Left ventricle myocardium inferior (tissue), 1 donor: ENCODE measurements around the gene DOCK3. TPM values are rescaled to one million over a fixed set of nuclear protein-coding genes. Genes with fewer than 3 reads are reported as not detected.

Experiments
- DNase-seq: peaks from one replicate; pipeline ENCODE4 v3.0.0-alpha.2; 2020
- H3K27ac ChIP-seq: fragments of 200-600 bp; replicated peaks from 2 replicates; pipeline ENCODE4 v1.8.0; 2021
- H3K27me3 ChIP-seq: fragments of 200-600 bp; 2 replicates; pipeline ENCODE4 v1.8.0; 2021; ENCODE audit warnings: low read depth
- H3K36me3 ChIP-seq: fragments of 200-600 bp; 2 replicates; pipeline ENCODE4 v1.8.0; 2021
- H3K4me1 ChIP-seq: fragments of 200-600 bp; 2 replicates; pipeline ENCODE4 v1.8.0; 2021
- H3K4me3 ChIP-seq: fragments of 200-600 bp; 2 replicates; pipeline ENCODE4 v1.8.0; 2021; ENCODE audit warnings: mild to moderate bottlenecking, moderate library complexity
- H3K9me3 ChIP-seq: fragments of 200-600 bp; replicated peaks from 2 replicates; pipeline ENCODE4 v1.8.0; 2021
- intact Hi-C: fragments of 100-400 bp; cut with micrococcal nuclease; formaldehyde crosslinking; loops from one replicate; pipeline ENCODE4 v1.11.0; 2022
- total RNA-seq: library from RNA; stranded (reverse); fragmentation: NEBNext Ultra II Directional; extraction: Animal tissue kit (Norgen Biotek cat#: 25700); gene quantifications from one replicate; pipeline ENCODE4 v1.2.1, GENCODE V29; 2021
- TF ChIP-seq, protein P1 (sequence below): fragments of 200-600 bp; IDR thresholded peaks from 2 replicates; pipeline ENCODE4 v1.8.0; 2021; ENCODE audit warnings: antibody characterized with exemption, mild to moderate bottlenecking, borderline replicate concordance
- donor health status: DM: no; HTN: yes; CAD: no; lungs with severe emphysema.

Gene DOCK3
- total RNA-seq, 1 donor from 2014 or later, result 3.9 TPM

DNA sequence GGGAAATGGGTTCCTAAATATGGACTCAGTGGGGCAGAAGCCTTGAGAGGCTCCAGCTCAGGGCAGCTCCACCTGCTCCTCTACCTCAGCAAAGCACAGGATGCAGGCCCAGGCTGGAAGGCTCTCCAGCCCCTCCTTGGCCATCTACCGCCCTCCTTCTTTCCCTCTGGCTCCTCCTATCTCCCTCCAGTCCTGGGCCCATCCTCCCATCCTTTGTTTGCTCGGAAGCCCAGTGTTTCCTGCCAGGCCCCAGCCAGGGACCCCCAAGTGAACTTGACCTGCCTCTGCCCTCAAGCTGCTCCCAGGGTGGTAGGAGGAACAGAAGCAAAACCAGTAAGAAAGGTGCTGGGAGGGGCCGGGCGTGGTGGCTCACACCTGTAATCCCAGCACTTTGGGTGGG is 37.7 kb upstream of the DOCK3 start:
- Histone ChIP-seq H3K27me3 (no peaks in the 10 kb centered on the region), H3K4me3 (no peak overlapping the region), H3K4me1 (peaks cover 87% of the 10 kb centered on the region), H3K36me3 (peaks cover 21% of the 10 kb centered on the region), H3K27ac (peak overlapping the region; percentile 75), H3K9me3 (no peaks in the 10 kb centered on the region)
- no peak for DNase-seq
- intact Hi-C loops, result no loop called here
- TF ChIP-seq, protein P1, sequence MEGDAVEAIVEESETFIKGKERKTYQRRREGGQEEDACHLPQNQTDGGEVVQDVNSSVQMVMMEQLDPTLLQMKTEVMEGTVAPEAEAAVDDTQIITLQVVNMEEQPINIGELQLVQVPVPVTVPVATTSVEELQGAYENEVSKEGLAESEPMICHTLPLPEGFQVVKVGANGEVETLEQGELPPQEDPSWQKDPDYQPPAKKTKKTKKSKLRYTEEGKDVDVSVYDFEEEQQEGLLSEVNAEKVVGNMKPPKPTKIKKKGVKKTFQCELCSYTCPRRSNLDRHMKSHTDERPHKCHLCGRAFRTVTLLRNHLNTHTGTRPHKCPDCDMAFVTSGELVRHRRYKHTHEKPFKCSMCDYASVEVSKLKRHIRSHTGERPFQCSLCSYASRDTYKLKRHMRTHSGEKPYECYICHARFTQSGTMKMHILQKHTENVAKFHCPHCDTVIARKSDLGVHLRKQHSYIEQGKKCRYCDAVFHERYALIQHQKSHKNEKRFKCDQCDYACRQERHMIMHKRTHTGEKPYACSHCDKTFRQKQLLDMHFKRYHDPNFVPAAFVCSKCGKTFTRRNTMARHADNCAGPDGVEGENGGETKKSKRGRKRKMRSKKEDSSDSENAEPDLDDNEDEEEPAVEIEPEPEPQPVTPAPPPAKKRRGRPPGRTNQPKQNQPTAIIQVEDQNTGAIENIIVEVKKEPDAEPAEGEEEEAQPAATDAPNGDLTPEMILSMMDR, result no peak

DNA sequence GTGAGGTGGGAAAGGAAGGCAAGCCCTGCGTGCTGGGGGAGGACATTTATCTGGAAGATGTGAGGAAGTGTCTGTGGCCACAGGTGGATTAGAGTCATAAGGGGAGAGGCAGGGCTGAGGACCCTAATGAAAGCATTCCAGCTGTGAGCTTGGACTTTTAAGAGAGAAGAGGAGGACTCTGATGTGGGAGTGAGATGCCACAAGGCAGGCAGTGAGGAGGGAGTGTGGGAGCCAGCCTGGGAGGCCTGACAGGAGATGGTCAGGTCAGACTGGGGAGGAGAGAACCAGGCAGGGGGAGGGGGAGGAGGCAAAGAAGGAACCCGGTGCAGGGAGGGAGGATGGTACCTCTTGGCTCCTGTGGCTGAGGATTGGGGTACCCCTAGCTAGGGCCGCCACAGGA is 36.8 kb upstream of the DOCK3 start:
- Histone ChIP-seq H3K4me1 (peaks cover 85% of the 10 kb centered on the region), H3K9me3 (no peaks in the 10 kb centered on the region), H3K27ac (peak overlapping the region; percentile 75), H3K27me3 (no peaks in the 10 kb centered on the region), H3K4me3 (no peak overlapping the region), H3K36me3 (peaks cover 30% of the 10 kb centered on the region)
- intact Hi-C loops, result no loop called here
- no peak for DNase-seq
- TF ChIP-seq, protein P1, result no peak

DNA sequence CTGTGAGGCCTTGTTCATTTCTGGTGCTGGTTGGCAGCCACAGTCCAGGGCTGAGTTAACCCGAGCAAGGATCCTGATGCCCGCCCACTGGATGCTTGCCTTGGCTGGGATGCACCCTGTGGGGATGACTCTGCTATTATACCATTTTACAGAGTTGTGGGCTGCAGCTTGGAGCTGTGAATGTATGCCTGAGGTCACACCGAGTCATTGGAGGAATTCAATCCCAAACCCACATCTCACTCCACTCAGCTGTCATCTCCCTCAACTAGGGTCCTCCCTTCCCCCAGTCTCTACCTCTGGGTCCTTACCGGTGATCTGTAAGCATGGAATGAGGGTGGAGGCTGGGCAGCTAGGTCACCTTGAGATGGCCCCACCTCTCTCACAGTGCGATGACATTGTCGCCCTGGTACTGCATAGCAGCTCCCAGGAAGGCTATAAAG is 35.7 kb upstream of the DOCK3 start:
- H3K4me1 ChIP-seq, result peaks cover 85% of the 10 kb centered on the region
- intact Hi-C loops, result no loop called here

DNA sequence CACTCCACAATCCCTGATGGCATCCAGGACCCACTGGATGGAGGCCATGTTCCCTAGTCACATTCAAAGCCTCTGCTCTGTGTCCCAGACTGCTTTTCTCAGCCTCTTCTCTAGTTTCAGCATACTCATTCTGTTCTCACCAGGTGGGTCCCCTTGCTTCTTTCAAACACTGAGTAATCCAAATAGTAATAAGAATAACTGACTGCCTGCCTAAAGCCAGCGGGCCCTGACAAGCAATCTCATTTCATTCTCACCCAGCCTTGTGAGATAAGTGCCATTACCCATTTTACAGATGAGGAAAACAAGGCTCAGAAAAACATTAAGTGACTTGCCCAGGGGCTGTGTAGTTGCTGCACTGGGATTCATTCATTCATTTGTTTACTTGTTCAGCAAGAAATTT is 32.3 kb upstream of the DOCK3 start:
- Histone ChIP-seq H3K4me3 (no peak overlapping the region), H3K27me3 (no peaks in the 10 kb centered on the region), H3K27ac (peak overlapping the region; percentile 75), H3K9me3 (no peaks in the 10 kb centered on the region), H3K4me1 (peaks cover 91% of the 10 kb centered on the region), H3K36me3 (peaks cover 64% of the 10 kb centered on the region)
- DNase-seq, result no peak
- TF ChIP-seq, protein P1, result no peak
- intact Hi-C loops, result no loop called here

More for the DNA sequence above, 35.7 kb upstream of the DOCK3 start:
- Histone ChIP-seq H3K4me3 (no peak overlapping the region), H3K27ac (peak overlapping the region; percentile 75), H3K9me3 (no peaks in the 10 kb centered on the region), H3K36me3 (peaks cover 41% of the 10 kb centered on the region), H3K27me3 (no peaks in the 10 kb centered on the region)
- TF ChIP-seq, protein P1, result no peak
- DNase-seq, result no peak

DNA sequence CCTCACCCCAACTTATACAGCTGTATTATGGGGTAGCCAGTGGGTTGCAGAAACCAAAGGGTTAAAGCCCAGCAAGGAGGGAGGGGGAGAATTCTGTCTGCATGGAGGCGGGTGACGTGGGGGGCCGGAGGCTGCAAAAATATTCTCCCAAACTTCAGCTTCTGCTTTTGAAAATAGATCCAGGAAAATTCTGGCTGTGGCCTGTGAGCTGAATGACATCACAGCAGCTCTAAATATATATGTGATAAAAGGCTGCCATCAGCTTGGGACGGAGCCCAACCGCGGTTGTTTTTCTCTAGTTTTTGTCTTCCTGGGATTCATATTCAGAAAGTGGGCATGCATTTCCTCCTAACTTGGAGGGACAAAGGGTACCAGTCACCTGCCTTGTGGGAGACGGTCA is 30.2 kb upstream of the DOCK3 start:
- TF ChIP-seq, protein P1, result no peak
- no peaks in the 10 kb centered on the region for H3K27me3 ChIP-seq
- intact Hi-C loops, result no loop called here
- H3K36me3 ChIP-seq, result peaks cover 75% of the 10 kb centered on the region
- no peaks in the 10 kb centered on the region for H3K9me3 ChIP-seq
- no peak for DNase-seq
- H3K4me1 ChIP-seq, result peaks cover 89% of the 10 kb centered on the region
- H3K4me3 ChIP-seq, result peak overlapping the region; percentile 10
- peak overlapping the region; percentile 90 for H3K27ac ChIP-seq
